Measurements from ENCODE around the gene CGB5.
"Not testable (repeated sequence)": the region's sequence is repeated elsewhere in the genome, so short reads cannot be mapped to it uniquely, and the experiment has no call there.

The CGB5 gene

GRCh38 chr19:49049834-49050233 is 6.2 kb downstream of the CGB5 start:
- in situ Hi-C loops (cut with HindIII; ENCODE audit: low pct_ligation_motif_present, low pct_unique_long_range_greater_than_20kb, low sequenced_read_pairs); DNase-seq: not testable (repeated sequence)

GRCh38 chr19:49050376-49051033 is 6.9 kb downstream of the CGB5 start:
- in situ Hi-C loops (cut with HindIII; ENCODE audit: low pct_ligation_motif_present, low pct_unique_long_range_greater_than_20kb, low sequenced_read_pairs): not testable (repeated sequence)

GRCh38 chr19:49056101-49056901 is 12.7 kb downstream of the CGB5 start:
- DNase-seq: peak; percentile 57
- in situ Hi-C loops (cut with HindIII; ENCODE audit: low pct_ligation_motif_present, low pct_unique_long_range_greater_than_20kb, low sequenced_read_pairs): no loop called here

More at GRCh38 chr19:49050376-49051033, 6.9 kb downstream of the CGB5 start:
- peak; percentile 52 for DNase-seq

GRCh38 chr19:49056902-49057596 is 13.4 kb downstream of the CGB5 start:
- in situ Hi-C loops (cut with HindIII; ENCODE audit: low pct_ligation_motif_present, low pct_unique_long_range_greater_than_20kb, low sequenced_read_pairs); DNase-seq: not testable (repeated sequence)

GRCh38 chr19:49057636-49058234 is 14.1 kb downstream of the CGB5 start, which contains the start of gene CGB7:
TSS of gene CGB7 (minus strand) at chr19:49057749. CDS start at chr19:49055375, 2,374 bp downstream.
- in situ Hi-C loops (cut with HindIII; ENCODE audit: low pct_ligation_motif_present, low pct_unique_long_range_greater_than_20kb, low sequenced_read_pairs): no loop called here
- DNase-seq: peak; percentile 80

- DNase-seq: no peak
- in situ Hi-C loops (cut with HindIII; ENCODE audit: low pct_ligation_motif_present, low pct_unique_long_range_greater_than_20kb, low sequenced_read_pairs): no loop called here
Observed at GRCh38 chr19:49058562-49058961, 14.9 kb downstream of the CGB5 start.

GRCh38 chr19:49059053-49059452 is 15.4 kb downstream of the CGB5 start:
- no peak for DNase-seq
- in situ Hi-C loops (cut with HindIII; ENCODE audit: low pct_ligation_motif_present, low pct_unique_long_range_greater_than_20kb, low sequenced_read_pairs): no loop called here

GRCh38 chr19:49061000-49061399 is 17.4 kb downstream of the CGB5 start:
- in situ Hi-C loops (cut with HindIII; ENCODE audit: low pct_ligation_motif_present, low pct_unique_long_range_greater_than_20kb, low sequenced_read_pairs): no loop called here
- DNase-seq: no peak

- in situ Hi-C loops (cut with HindIII; ENCODE audit: low pct_ligation_motif_present, low pct_unique_long_range_greater_than_20kb, low sequenced_read_pairs): no loop called here
- DNase-seq: no peak
Observed at GRCh38 chr19:49061445-49061844, 17.8 kb downstream of the CGB5 start.

- in situ Hi-C loops (cut with HindIII; ENCODE audit: low pct_ligation_motif_present, low pct_unique_long_range_greater_than_20kb, low sequenced_read_pairs): no loop called here
- DNase-seq: no peak
Observed at GRCh38 chr19:49064029-49064629, 20.5 kb downstream of the CGB5 start.

GRCh38 chr19:49064768-49065611 is 21.3 kb downstream of the CGB5 start, which contains the start of gene NTF4:
TSS of gene NTF4 (minus strand) at chr19:49064818. CDS start at chr19:49061997, 2,821 bp downstream.
- in situ Hi-C loops (cut with HindIII; ENCODE audit: low pct_ligation_motif_present, low pct_unique_long_range_greater_than_20kb, low sequenced_read_pairs): no loop called here

GRCh38 chr19:49065905-49066512 is 22.4 kb downstream of the CGB5 start:
- in situ Hi-C loops (cut with HindIII; ENCODE audit: low pct_ligation_motif_present, low pct_unique_long_range_greater_than_20kb, low sequenced_read_pairs): no loop called here
- no peak for DNase-seq

More at GRCh38 chr19:49064768-49065611, 21.3 kb downstream of the CGB5 start, which contains the start of gene NTF4:
- peak; percentile 35 for DNase-seq

GRCh38 chr19:49067554-49067953 is 23.9 kb downstream of the CGB5 start:
- DNase-seq: no peak
- in situ Hi-C loops (cut with HindIII; ENCODE audit: low pct_ligation_motif_present, low pct_unique_long_range_greater_than_20kb, low sequenced_read_pairs): no loop called here

GRCh38 chr19:49069026-49069425 is 25.4 kb downstream of the CGB5 start:
- in situ Hi-C loops (cut with HindIII; ENCODE audit: low pct_ligation_motif_present, low pct_unique_long_range_greater_than_20kb, low sequenced_read_pairs): no loop called here
- no peak for DNase-seq

- in situ Hi-C loops (cut with HindIII; ENCODE audit: low pct_ligation_motif_present, low pct_unique_long_range_greater_than_20kb, low sequenced_read_pairs): no loop called here
Observed at GRCh38 chr19:49070416-49070815, 26.8 kb downstream of the CGB5 start.

GRCh38 chr19:49071860-49072547 is 28.4 kb downstream of the CGB5 start:
- no peak for DNase-seq
- in situ Hi-C loops (cut with HindIII; ENCODE audit: low pct_ligation_motif_present, low pct_unique_long_range_greater_than_20kb, low sequenced_read_pairs): no loop called here

More at GRCh38 chr19:49070416-49070815, 26.8 kb downstream of the CGB5 start:
- no peak for DNase-seq

Data from ACHN (cell line).